B cell (primary cell): Measurements from ENCODE around the gene TEF. TPM values are rescaled to one million over a fixed set of nuclear protein-coding genes. Genes with fewer than 3 reads are reported as not detected.
A peak's percentile ranks its signal among the peaks of the same experiment; 100 is the strongest.
"Not testable (repeated sequence)": the region's sequence is repeated elsewhere in the genome, so short reads cannot be mapped to it uniquely, and the experiment has no call there.

Experiments used
- ATAC-seq: fragments of 200-7000 bp; cut with Tn5 transposase; one replicate; pipeline ENCODE4 v1.10.0; 2021; ENCODE audit warnings: low read depth, mild to moderate bottlenecking, moderate number of reproducible peaks, moderate library complexity
- CTCF ChIA-PET: fragments of 350-600 bp; sonication (Branson Sonifier 250); formaldehyde crosslinking; loops from one replicate; lab custom pipeline; 2021; ENCODE audit warnings: antibody characterized with exemption, inconsistent platforms; lab: Charles Lee
- POLR2A ChIA-PET: fragments of 350-600 bp; sonication (Branson Sonifier 250); formaldehyde crosslinking; loops from one replicate; lab custom pipeline; 2021; ENCODE audit warnings: antibody characterized with exemption; lab: Charles Lee
- DNase-seq: peaks from one replicate; pipeline ENCODE4 v3.0.0; 2013
- H2AFZ ChIP-seq: 2 replicates; pipeline ENCODE4 v1.6.1; 2012; ENCODE audit warnings: mild to moderate bottlenecking, low read depth, low read length; ENCODE audit not compliant: insufficient read depth, poor library complexity, severe bottlenecking
- H3K27ac ChIP-seq, 2 donors: 1 replicate in 1 of 2; 2 replicates in 1 of 2; pipeline ENCODE4 v1.5.1; 2012 to 2013; ENCODE audit warnings: low read length in 2 of 2, mild to moderate bottlenecking in 2 of 2, moderate library complexity in 1 of 2
- H3K27me3 ChIP-seq, 4 experiments: fragments of 200-600 bp in 1 of 4; sonication (generic) in 1 of 4; replicated peaks in 1 of 4; 1 replicate in 2 of 4; 2 replicates in 2 of 4; pipeline versions ENCODE4 v1.6.1 to v1.7.0; 2013 to 2016; ENCODE audit warnings: low read length in 3 of 4, mild to moderate bottlenecking in 2 of 4, mixed read lengths in 1 of 4, moderate library complexity in 1 of 4; ENCODE audit not compliant: insufficient read depth in 4 of 4, control insufficient read depth in 3 of 4; ENCODE audit errors: control extremely low read depth in 1 of 4
- H3K36me3 ChIP-seq, 2 experiments: replicated peaks in 1 of 2; 1 replicate in 1 of 2; 2 replicates in 1 of 2; pipeline versions ENCODE4 v1.6.1 to v1.7.1; 2013; ENCODE audit warnings: low read length in 1 of 2; ENCODE audit not compliant: insufficient read depth in 2 of 2, control insufficient read depth in 1 of 2; ENCODE audit errors: control extremely low read depth in 1 of 2, extremely low read depth in 1 of 2
- H3K4me1 ChIP-seq, 2 donors: fragments of 200-600 bp in 1 of 2; sonication (generic) in 1 of 2; 1 replicate in 1 of 2; 2 replicates in 1 of 2; pipeline versions ENCODE4 v1.5.1 to v1.6.1; 2013 to 2017; ENCODE audit warnings: low read length in 2 of 2; ENCODE audit not compliant: control insufficient read depth in 2 of 2, insufficient read depth in 2 of 2
- H3K4me2 ChIP-seq: replicated peaks from 2 replicates; pipeline ENCODE3; 2012; ENCODE audit warnings: mild to moderate bottlenecking, low read depth, low read length; ENCODE audit not compliant: poor library complexity, severe bottlenecking
- H3K4me3 ChIP-seq, 5 experiments: fragments of 200-600 bp in 1 of 5; sonication (generic) in 1 of 5; 1 replicate in 3 of 5; 2 replicates in 2 of 5; pipeline versions ENCODE4 v1.5.1 to v1.7.0; 2011 to 2016; ENCODE audit warnings: low read length in 4 of 5, mild to moderate bottlenecking in 4 of 5, low read depth in 2 of 5, control low read depth in 1 of 5, moderate library complexity in 1 of 5; ENCODE audit not compliant: insufficient read depth in 1 of 5; ENCODE audit errors: control extremely low read depth in 1 of 5, extremely low read depth in 1 of 5
- H3K79me2 ChIP-seq: fragments of 200-600 bp; sonication (generic); one replicate; pipeline ENCODE4 v1.6.0; 2016; ENCODE audit warnings: low read length; ENCODE audit not compliant: control insufficient read depth, insufficient read depth
- H3K9ac ChIP-seq: fragments of 200-600 bp; sonication (generic); 2 replicates; pipeline ENCODE4 v1.6.1; 2017; ENCODE audit warnings: mild to moderate bottlenecking, low read length, moderate library complexity
- H3K9me3 ChIP-seq, 3 donors: one replicate each; pipeline versions ENCODE4 v1.6.1 to v1.7.1; 2013; ENCODE audit warnings: low read length in 2 of 3; ENCODE audit not compliant: control insufficient read depth in 2 of 3, insufficient read depth in 1 of 3; ENCODE audit errors: control extremely low read depth in 1 of 3
- H4K20me1 ChIP-seq: 2 replicates; pipeline ENCODE4 v1.6.0; 2012; ENCODE audit warnings: mild to moderate bottlenecking, low read length; ENCODE audit not compliant: insufficient read depth, control insufficient read depth, poor library complexity, severe bottlenecking
- H3K27ac Mint-ChIP-seq: one replicate; pipeline ENCODE4 v1.8.0; 2021; ENCODE audit warnings: mixed read lengths
- H3K27me3 Mint-ChIP-seq: one replicate; pipeline ENCODE4 v1.8.0; 2021; ENCODE audit warnings: mixed read lengths
- H3K4me1 Mint-ChIP-seq: one replicate; pipeline ENCODE4 v1.8.0; 2021; ENCODE audit warnings: mixed read lengths
- H3K4me3 Mint-ChIP-seq: one replicate; pipeline ENCODE4 v1.8.0; 2021; ENCODE audit warnings: mixed read lengths
- H3K9me3 Mint-ChIP-seq: one replicate; pipeline ENCODE4 v1.8.0; 2022; ENCODE audit warnings: mixed read lengths; ENCODE audit not compliant: insufficient read depth
- CTCF ChIP-seq: fragments of 200-600 bp; IDR thresholded peaks from one replicate; pipeline ENCODE4 v1.8.0; 2022; ENCODE audit warnings: antibody characterized with exemption, mild to moderate bottlenecking
- EZH2 ChIP-seq: IDR thresholded peaks from 2 replicates; pipeline ENCODE4 v1.6.1; 2012; ENCODE audit warnings: borderline replicate concordance, low read depth, mild to moderate bottlenecking, moderate library complexity, low read length; ENCODE audit not compliant: insufficient read depth, poor library complexity, severe bottlenecking
- WGBS: methylation state at CpG from one replicate; pipeline ENCODE4 v1.1.5; 2013; ENCODE audit warnings: missing lambda C conversion rate; ENCODE audit not compliant: insufficient coverage; 5-methylcytosine and 5-hydroxymethylcytosine counted together
- intact Hi-C: fragments of 100-400 bp; cut with micrococcal nuclease; formaldehyde crosslinking; loops from one replicate; pipeline ENCODE4 v1.10.0; 2022
- polyA plus RNA-seq: library from polyadenylated mRNA; depleted of rRNA; stranded (reverse); fragments of >200 nt; gene quantifications from 2 replicates; pipeline ENCODE4 v1.2.3, GENCODE V29; 2012
- total RNA-seq, 2 donors: library from RNA; stranded (reverse); fragments of 120-200 nt in 1 of 2; gene quantifications; 1 replicate in 1 of 2; 2 replicates in 1 of 2; pipeline versions ENCODE4 v1.2.3 to v1.2.4, GENCODE V29; 2013 to 2022

TEF gene
- total and polyA plus RNA-seq, 2 donors (not counting 1 experiment from before 2014, with no cell fraction given), result 5.0 to 5.5 TPM

- intact Hi-C loops, result no loop called here
- H3K27ac ChIP-seq, result no peak overlapping the region
- POLR2A ChIA-PET, result interaction anchor here (0.5 kb wide), 1 partner anchor 49 kb away, joined by 3 read pairs; no protein-coding TSS in a partner anchor
- no peak overlapping the region for H3K4me2 ChIP-seq
- H4K20me1 ChIP-seq, result peaks cover 73% of the 10 kb centered on the region
- H3K4me1 ChIP-seq, result peaks cover 0 to 9% of the 10 kb centered on the region in 2 donors
- TF ChIP-seq EZH2, result no peak
- TF ChIP-seq CTCF, result no peak
- Mint-ChIP-seq H3K9me3 (no peaks in the 10 kb centered on the region), H3K4me1 (peaks cover 19% of the 10 kb centered on the region), H3K27ac (peak overlapping the region; percentile 20), H3K27me3 (no peaks in the 10 kb centered on the region), H3K4me3 (no peak overlapping the region)
- CTCF ChIA-PET, result interaction anchor here (1.1 to 1.4 kb wide), 2 partner anchors 29 to 80 kb away, joined by 3 read pairs; no protein-coding TSS in a partner anchor
- H2AFZ ChIP-seq, result no peak overlapping the region
- H3K4me3 ChIP-seq, result no peak overlapping the region
- ATAC-seq (no peak), DNase-seq (no peak)
- WGBS, result 95% methylated on average over 7 of the region's 7 CpGs
- no peaks in the 10 kb centered on the region for H3K9me3 ChIP-seq
- peaks cover 2 to 49% of the 10 kb centered on the region in 2 experiments for H3K36me3 ChIP-seq
- H3K27me3 ChIP-seq, result no peaks in the 10 kb centered on the region
- H3K79me2 ChIP-seq, result peaks cover 89% of the 10 kb centered on the region
- no peak overlapping the region for H3K9ac ChIP-seq
Measured at GRCh38 chr22:41437198-41437597, 55.5 kb downstream of the TEF start.

GRCh38 chr22:41440511-41440910, 58.8 kb downstream of the TEF start:
- ATAC-seq, H3K4me3 Mint-ChIP-seq, H3K27ac ChIP-seq, CTCF ChIA-PET, H3K4me2 ChIP-seq, H3K9me3 ChIP-seq, H3K9ac ChIP-seq, H2AFZ ChIP-seq, H3K4me3 ChIP-seq, H3K27ac Mint-ChIP-seq, DNase-seq, H3K27me3 Mint-ChIP-seq, H3K27me3 ChIP-seq, H3K9me3 Mint-ChIP-seq: not testable (repeated sequence)
- Histone ChIP-seq H4K20me1 (peaks cover 69% of the 10 kb centered on the region), H3K36me3 (peaks cover 0 to 25% of the 10 kb centered on the region in 2 experiments), H3K4me1 (peaks cover 4 to 20% of the 10 kb centered on the region in 2 donors), H3K79me2 (peaks cover 94% of the 10 kb centered on the region)
- intact Hi-C loops, result loop anchor here (10.0 kb wide), 2 partner anchors 184 to 586 kb away; partner anchors contain the start of genes DESI1, ST13, XPNPEP3 and XRCC6
- POLR2A ChIA-PET, result interaction anchor here (0.7 kb wide), 1 partner anchor 13 kb away, joined by 3 read pairs; no protein-coding TSS in a partner anchor
- WGBS, result 93% methylated on average over 3 of the region's 5 CpGs
- H3K4me1 Mint-ChIP-seq, result peaks cover 35% of the 10 kb centered on the region
